WTC11 (cell line): ENCODE data around the gene RAD9A.
A peak's percentile ranks its signal among the peaks of the same experiment; 100 is the strongest.

ENCODE experiments used
- CTCF ChIP-seq: fragments of 200-600 bp; IDR thresholded peaks from 2 replicates; pipeline ENCODE4 v1.8.0; 2022; ENCODE audit warnings: antibody characterized with exemption
- E2F5 ChIP-seq: sonication (generic); formaldehyde crosslinking; IDR thresholded peaks from 2 replicates; pipeline ENCODE4 v1.8.1; 2022; ENCODE audit warnings: mild to moderate bottlenecking, moderate library complexity, missing genetic modification reagents
- ESRRA ChIP-seq: sonication (generic); formaldehyde crosslinking; IDR thresholded peaks from 2 replicates; pipeline ENCODE4 v1.8.1; 2022; ENCODE audit warnings: mild to moderate bottlenecking, missing genetic modification reagents, borderline replicate concordance
- FOXJ3 ChIP-seq: sonication (generic); formaldehyde crosslinking; IDR thresholded peaks from 2 replicates; pipeline ENCODE4 v1.9.0; 2021; ENCODE audit warnings: missing genetic modification reagents, mild to moderate bottlenecking, borderline replicate concordance
- GABPB1 ChIP-seq: sonication (generic); formaldehyde crosslinking; IDR thresholded peaks from 2 replicates; pipeline ENCODE4 v1.8.1; 2023; ENCODE audit warnings: mild to moderate bottlenecking, missing genetic modification reagents
- NFYB ChIP-seq: sonication (generic); formaldehyde crosslinking; conservative IDR thresholded peaks from 2 replicates; pipeline ENCODE4 v1.8.0; 2022; ENCODE audit warnings: low read depth, missing genetic modification reagents
- NR1H2 ChIP-seq: sonication (generic); formaldehyde crosslinking; IDR thresholded peaks from 2 replicates; pipeline ENCODE4 v1.9.0; 2021; ENCODE audit warnings: mild to moderate bottlenecking, moderate library complexity, missing genetic modification reagents
- NR2C2 ChIP-seq: sonication (generic); formaldehyde crosslinking; IDR thresholded peaks from 2 replicates; pipeline ENCODE4 v1.8.0; 2022; ENCODE audit warnings: mild to moderate bottlenecking, missing genetic modification reagents
- PRDM15 ChIP-seq: sonication (generic); formaldehyde crosslinking; IDR thresholded peaks from 2 replicates; pipeline ENCODE4 v1.8.0; 2022; ENCODE audit warnings: missing genetic modification reagents
- STAT6 ChIP-seq: sonication (generic); formaldehyde crosslinking; conservative IDR thresholded peaks from 2 replicates; pipeline ENCODE4 v1.8.1; 2023; ENCODE audit warnings: mild to moderate bottlenecking, low read depth, missing genetic modification reagents, moderate library complexity
- USF2 ChIP-seq: sonication (generic); formaldehyde crosslinking; IDR thresholded peaks from 2 replicates; pipeline ENCODE4 v1.8.1; 2023; ENCODE audit warnings: mild to moderate bottlenecking, missing genetic modification reagents, moderate library complexity
- ZNF263 ChIP-seq: sonication (generic); formaldehyde crosslinking; IDR thresholded peaks from 2 replicates; pipeline ENCODE4 v1.8.1; 2022; ENCODE audit warnings: low read depth, mild to moderate bottlenecking, moderate library complexity, missing genetic modification reagents
- ZNF512 ChIP-seq: sonication (generic); formaldehyde crosslinking; IDR thresholded peaks from 2 replicates; pipeline ENCODE4 v1.8.1; 2022; ENCODE audit warnings: missing genetic modification reagents, borderline replicate concordance

- TF ChIP-seq CTCF: no peak
- no peak for TF ChIP-seq NR2C2
- TF ChIP-seq PRDM15 (CRISPR knock-in tag): no peak
- TF ChIP-seq ESRRA: no peak
- no peak for TF ChIP-seq E2F5
- 0 out of 2 replicates have a peak, but pooled peaks have one; percentile 39 for TF ChIP-seq ZNF263 (CRISPR knock-in tag)
- no peak for TF ChIP-seq GABPB1 (CRISPR knock-in tag)
- no peak for TF ChIP-seq NFYB (CRISPR knock-in tag)
- TF ChIP-seq FOXJ3 (CRISPR knock-in tag): no peak
- TF ChIP-seq USF2: no peak
- no peak for TF ChIP-seq NR1H2 (CRISPR knock-in tag)
- no peak for TF ChIP-seq ZNF512 (CRISPR knock-in tag)
- no peak for TF ChIP-seq STAT6 (CRISPR knock-in tag)
Observed at GRCh38 chr11:67379061-67380058, 12.4 kb upstream of the RAD9A start.
